Endothelial cell of umbilical vein (primary cell): ENCODE data around the gene PERP. TPM values are rescaled to one million over a fixed set of nuclear protein-coding genes. Genes with fewer than 3 reads are reported as not detected.

Experiments used
- BruUV-seq: library from RNA; stranded (reverse); fragments of 400-500 nt; replicated peaks from 2 replicates; lab custom pipeline; 2021; lab: Mats Ljungman, UMichigan
- CTCF ChIA-PET: fragments of 300-600, 350-600 bp; sonication (Branson Sonifier 250); formaldehyde crosslinking; loops from one replicate; lab custom pipeline; 2021; ENCODE audit warnings: antibody characterized with exemption, inconsistent platforms; lab: Charles Lee
- POLR2A ChIA-PET: fragments of 300-600, 350-600 bp; sonication (Branson Sonifier 250); formaldehyde crosslinking; loops from one replicate; lab custom pipeline; 2021; ENCODE audit warnings: antibody characterized with exemption, inconsistent platforms; lab: Charles Lee
- DNase-seq: peaks from one replicate; pipeline ENCODE4 v3.0.0-alpha.2; 2011; ENCODE audit warnings: low read depth, low spot score
- FAIRE-seq: peaks from 2 replicates; lab custom pipeline; 2011; peaks lifted over from hg19 to GRCh38; lab: Jason Lieb, UNC
- H2AFZ ChIP-seq: 2 replicates; pipeline ENCODE4 v1.6.0; 2012; ENCODE audit warnings: low read depth, low read length, control low read depth, inconsistent platforms
- H3K27ac ChIP-seq: 2 replicates; pipeline ENCODE4 v1.5.1; 2011; ENCODE audit warnings: low read depth, mild to moderate bottlenecking, control low read depth, low read length, moderate library complexity; ENCODE audit not compliant: insufficient read depth
- H3K27me3 ChIP-seq, 2 experiments: 2 replicates each; pipeline versions ENCODE4 v1.6.0 to v1.6.1; 2011; ENCODE audit warnings: low read length in 2 of 2, mixed read lengths in 1 of 2; ENCODE audit not compliant: control insufficient read depth in 2 of 2, insufficient read depth in 2 of 2
- H3K36me3 ChIP-seq, 2 experiments: 2 replicates in 1 of 2; 3 replicates in 1 of 2; pipeline ENCODE4 v1.5.1; 2011; ENCODE audit warnings: low read length in 2 of 2, mild to moderate bottlenecking in 1 of 2, moderate library complexity in 1 of 2; ENCODE audit not compliant: control insufficient read depth in 2 of 2, insufficient read depth in 2 of 2; ENCODE audit errors: extremely low read depth in 1 of 2
- H3K4me1 ChIP-seq: 3 replicates; pipeline ENCODE4 v1.5.1; 2011; ENCODE audit warnings: mild to moderate bottlenecking, low read length; ENCODE audit not compliant: control insufficient read depth, insufficient read depth; ENCODE audit errors: extremely low read depth
- H3K4me2 ChIP-seq: 2 replicates; pipeline ENCODE4 v1.6.1; 2011; ENCODE audit warnings: low read length, control low read depth, mixed read lengths; ENCODE audit not compliant: insufficient read depth
- H3K4me3 ChIP-seq, 3 experiments: fragments of 200-600 bp in 1 of 3; sonication (generic), shearing (Covaris generic) in 1 of 3; replicated peaks in 1 of 3; 2 replicates each; pipeline ENCODE4 v1.5.1; 2011 to 2016; ENCODE audit warnings: control low read depth in 3 of 3, low read length in 3 of 3, mild to moderate bottlenecking in 2 of 3, inconsistent platforms in 1 of 3, low read depth in 1 of 3, moderate library complexity in 1 of 3; ENCODE audit not compliant: insufficient read depth in 1 of 3
- H3K79me2 ChIP-seq: 2 replicates; pipeline ENCODE4 v1.6.0; 2012; ENCODE audit warnings: low read length, inconsistent platforms; ENCODE audit not compliant: control insufficient read depth, insufficient read depth
- H3K9ac ChIP-seq: replicated peaks from 2 replicates; pipeline ENCODE3; 2011; ENCODE audit warnings: low read length, control low read depth; ENCODE audit not compliant: insufficient read depth; ENCODE audit errors: extremely low read depth
- H3K9me1 ChIP-seq: replicated peaks from 3 replicates; pipeline ENCODE4 v1.6.0; 2011; ENCODE audit warnings: mild to moderate bottlenecking, low read length; ENCODE audit not compliant: control insufficient read depth, insufficient read depth; ENCODE audit errors: extremely low read depth
- H3K9me3 ChIP-seq: replicated peaks from 2 replicates; pipeline ENCODE4 v1.5.1; 2012; ENCODE audit warnings: low read length, inconsistent platforms; ENCODE audit not compliant: control insufficient read depth, insufficient read depth
- H4K20me1 ChIP-seq: replicated peaks from 2 replicates; pipeline ENCODE3; 2011; ENCODE audit warnings: mild to moderate bottlenecking, low read length; ENCODE audit not compliant: control insufficient read depth, insufficient read depth; ENCODE audit errors: extremely low read depth
- CTCF ChIP-seq, 2 donors: IDR thresholded peaks; 1 replicate in 1 of 2; 2 replicates in 1 of 2; pipeline ENCODE4 v1.5.1; 2011; ENCODE audit warnings: low read length in 2 of 2, mild to moderate bottlenecking in 2 of 2, moderate library complexity in 2 of 2, control low read depth in 1 of 2, inconsistent platforms in 1 of 2, low read depth in 1 of 2; ENCODE audit not compliant: insufficient read depth in 1 of 2; ENCODE audit errors: extremely low read depth in 1 of 2
- EZH2 ChIP-seq: IDR thresholded peaks from 2 replicates; pipeline ENCODE4 v1.6.1; 2012; ENCODE audit warnings: borderline replicate concordance, low read depth, mild to moderate bottlenecking, moderate library complexity, low read length, inconsistent platforms; ENCODE audit not compliant: severe bottlenecking
- FOS ChIP-seq: IDR thresholded peaks from 2 replicates; pipeline ENCODE4 v1.6.1; 2011; ENCODE audit warnings: mild to moderate bottlenecking, low read length, moderate library complexity, borderline replicate concordance; ENCODE audit not compliant: insufficient read depth
- JUN ChIP-seq: IDR thresholded peaks from 2 replicates; pipeline ENCODE4 v1.6.1; 2011; ENCODE audit warnings: borderline replicate concordance, low read depth; ENCODE audit not compliant: insufficient read length, insufficient read depth
- MAX ChIP-seq: IDR thresholded peaks from 2 replicates; pipeline ENCODE4 v1.6.1; 2011; ENCODE audit not compliant: insufficient read depth, insufficient read length
- MYC ChIP-seq: IDR thresholded peaks from one replicate; pipeline ENCODE4 v1.6.1; 2011; ENCODE audit warnings: mild to moderate bottlenecking, low read depth, low read length
- POLR2A ChIP-seq: IDR thresholded peaks from 2 replicates; pipeline ENCODE4 v1.6.1; 2012; ENCODE audit warnings: low read depth, mild to moderate bottlenecking, control low read depth, low read length
- dilution Hi-C: fragments of 300-500 bp; cut with MboI; formaldehyde crosslinking; loops from one replicate; pipeline ENCODE4 v1.15.0; 2019; ENCODE audit warnings: low sequenced_read_pairs; ENCODE audit not compliant: extremely low pct_ligation_motif_present
- intact Hi-C: fragments of 100-400 bp; cut with micrococcal nuclease; formaldehyde crosslinking; loops from one replicate; pipeline ENCODE4 v1.10.0; 2022
- polyA plus RNA-seq, 4 experiments: library from polyadenylated mRNA; depleted of rRNA in 3 of 4; stranded (reverse) in 3 of 4; unstranded in 1 of 4; fragments of >200 nt; gene quantifications; 2 replicates each; pipeline versions ENCODE4 v1.2.1 to v1.2.3, GENCODE V29; 2011 to 2012; ENCODE audit warnings: missing spikeins in 1 of 4
- total RNA-seq: library from RNA; stranded (reverse); gene quantifications from 2 replicates; pipeline ENCODE4 v1.2.3, GENCODE V29; 2021

PERP gene
- total and polyA plus RNA-seq, 2 donors (not counting 3 experiments of a cell fraction or from before 2014, with no cell fraction given): 15.7 to 27.4 TPM

- no peak overlapping the region for H3K4me2 ChIP-seq
- CTCF ChIA-PET: interaction anchor here (1.0 kb wide), 1 partner anchor 37 kb away, joined by 3 read pairs; no protein-coding TSS in a partner anchor
- H3K9ac ChIP-seq: no peak overlapping the region
- H3K79me2 ChIP-seq: no peaks in the 10 kb centered on the region
- H4K20me1 ChIP-seq: no peaks in the 10 kb centered on the region
- H3K4me1 ChIP-seq: no peaks in the 10 kb centered on the region
- H3K9me3 ChIP-seq: no peaks in the 10 kb centered on the region
- intact Hi-C loops (no loop called here), dilution Hi-C loops (no loop called here)
- H3K36me3 ChIP-seq: no peaks in the 10 kb centered on the region
- no peak overlapping the region for H2AFZ ChIP-seq
- H3K4me3 ChIP-seq: no peak overlapping the region
- no peak for FAIRE-seq
- no peaks in the 10 kb centered on the region for H3K9me1 ChIP-seq
- no peak overlapping the region for H3K27ac ChIP-seq
- DNase-seq: no peak
- TF ChIP-seq FOS (no peak), POLR2A (no peak), MYC (no peak), JUN (no peak), MAX (no peak), EZH2 (no peak), CTCF (IDR thresholded peaks at IDR 0.05; ENCODE audit: extremely low read depth in 1 of 2, insufficient read depth in 1 of 2, low read depth in 1 of 2, low read length in 2 of 2) (no peak)
- BruUV-seq: no TSS peak
- H3K27me3 ChIP-seq: peaks cover 0 to 1% of the 10 kb centered on the region in 2 experiments
- POLR2A ChIA-PET: no interaction called here
Measured at GRCh38 chr6:138044458-138044857, 62.8 kb downstream of the PERP start.

Other genes with a start within 250 kb of the PERP start
- gene TNFAIP3, start 240.2 kb downstream of the PERP start, total RNA-seq: 4.2 and 8.6 TPM in 2 replicates
- 3.5 and 4.0 TPM in 2 replicates for gene TNFAIP3, start 240.2 kb downstream of the PERP start, polyA plus RNA-seq
- gene ARFGEF3, start 54.5 kb upstream of the PERP start, total RNA-seq: 7.0 and 7.3 TPM in 2 replicates
- gene ARFGEF3, start 54.5 kb upstream of the PERP start, polyA plus RNA-seq: 1.0 and 1.3 TPM in 2 replicates
- gene PBOV1, start 111.1 kb upstream of the PERP start, total RNA-seq: not detected in 2 replicates
- not detected in 2 replicates for gene PBOV1, start 111.1 kb upstream of the PERP start, polyA plus RNA-seq